Stimulated activated CD4-positive, alpha-beta T cell treated with anti-CD3 and anti-CD28 coated beads, TNF-alpha, amount 100 ng/mL, for 4 hours (primary cell): Measurements from ENCODE around the gene TCF4.

ENCODE experiments used
- DNase-seq, 3 experiments: peaks; one replicate each; pipeline ENCODE4 v3.0.0-alpha.2; 2020; ENCODE audit warnings: low read depth in 3 of 3

Gene TCF4

DNA sequence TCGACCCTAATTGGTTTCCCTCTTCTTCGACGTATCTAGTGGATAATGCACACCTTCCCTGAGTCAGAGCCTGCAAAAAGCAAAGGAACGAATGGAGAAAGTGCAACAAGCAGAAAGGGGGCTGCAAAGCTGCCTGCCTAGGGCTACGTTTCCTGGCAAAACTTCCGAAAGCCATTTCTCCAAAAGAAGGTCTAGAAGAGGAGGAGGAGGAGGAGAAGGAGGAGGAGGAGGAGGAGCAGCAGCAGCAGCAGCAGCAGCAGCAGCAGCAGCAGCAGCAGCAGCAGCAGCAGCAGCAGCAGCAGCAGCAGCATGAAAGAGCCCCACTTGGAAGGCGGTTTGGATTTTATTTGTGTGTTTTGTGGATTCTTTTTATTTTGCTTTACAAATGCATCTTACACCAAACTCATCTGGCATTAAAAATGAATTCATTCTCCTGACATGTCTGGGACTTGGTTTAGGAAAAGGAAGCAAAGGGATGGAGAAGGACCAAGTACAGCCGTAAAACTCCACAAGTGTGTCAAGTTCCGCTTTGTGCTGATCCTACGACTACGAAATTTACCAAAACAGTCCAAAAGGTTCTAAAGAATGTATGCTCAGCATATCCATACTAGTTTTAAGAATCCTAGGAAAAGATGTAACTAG is 2.0 kb downstream of the TCF4 start:
- no peak for DNase-seq

DNA sequence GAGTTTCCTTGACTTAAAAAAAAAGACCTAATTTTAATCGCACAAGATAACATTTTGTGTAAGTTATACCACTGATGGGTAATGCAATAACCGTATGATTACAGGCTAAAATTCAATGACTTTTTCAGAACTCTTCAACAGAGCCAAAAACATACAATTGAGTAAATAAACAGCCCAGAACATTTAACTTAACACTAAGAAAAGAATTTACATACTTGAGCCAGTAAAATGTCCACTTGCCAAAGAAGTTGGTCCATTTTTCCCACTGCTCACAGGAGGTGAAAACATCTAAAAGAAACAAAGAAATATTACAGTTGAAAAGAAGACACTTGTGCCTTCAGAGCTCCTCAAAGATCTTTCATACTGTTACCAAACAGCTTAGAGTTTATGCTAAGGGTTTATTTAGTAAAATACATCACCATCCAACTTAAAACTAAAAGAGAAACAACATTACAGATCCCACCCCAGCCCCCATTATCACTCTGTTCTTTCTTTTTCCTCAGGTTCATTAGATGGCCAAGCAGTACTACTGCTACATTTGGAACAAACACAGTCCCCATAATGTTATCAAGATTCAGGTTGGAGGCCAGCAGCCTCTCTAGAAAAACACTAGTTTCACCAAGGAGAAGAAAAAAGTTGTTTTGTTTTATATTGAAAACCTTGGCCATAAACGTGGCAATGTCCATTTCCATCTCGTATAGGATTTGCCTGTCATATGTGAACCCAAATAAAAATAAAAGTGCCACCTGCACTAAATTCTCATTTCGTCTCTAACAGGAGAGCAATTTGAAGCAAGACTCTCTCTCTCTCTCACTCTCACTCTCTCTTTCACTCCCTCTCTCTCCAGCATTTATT is 2.7 kb downstream of the TCF4 start:
- no peak for DNase-seq

DNA sequence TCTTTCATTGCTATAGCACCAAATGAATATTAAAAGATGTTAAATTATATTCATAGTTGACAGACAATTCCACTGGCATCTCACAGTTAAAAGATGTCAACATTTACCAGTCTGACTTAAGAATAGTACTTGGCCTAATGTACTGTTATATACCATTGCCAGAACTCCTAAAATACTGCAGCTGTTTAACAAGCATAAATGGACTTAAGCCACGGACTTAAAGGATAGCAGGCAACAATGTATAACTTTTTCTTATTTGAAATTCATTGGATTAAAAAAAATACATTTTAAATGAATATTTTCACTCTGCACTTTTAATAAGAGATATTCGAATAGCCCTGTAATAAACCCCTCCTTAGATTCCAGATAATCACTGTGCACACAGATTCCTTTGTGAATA is 3.8 kb downstream of the TCF4 start:
- no peak for DNase-seq

DNA sequence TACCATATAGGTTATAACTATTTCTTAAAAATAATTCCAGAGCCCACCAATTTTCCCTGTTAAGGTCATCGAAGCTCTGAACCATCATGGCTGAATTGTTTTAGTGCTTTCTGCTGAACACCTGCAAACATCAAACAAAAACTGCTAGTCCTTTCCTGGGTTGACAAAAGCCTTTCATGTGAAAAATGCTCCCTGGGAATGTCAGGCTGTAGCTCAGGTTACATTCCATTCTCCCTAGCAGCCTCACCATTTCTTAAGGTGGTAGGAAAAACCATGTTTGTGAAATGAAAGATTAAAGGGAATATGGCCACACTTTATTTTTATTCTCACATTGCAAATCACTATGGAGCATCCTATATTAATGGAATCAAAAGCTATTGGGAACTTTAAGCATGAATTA is 5.7 kb downstream of the TCF4 start:
- DNase-seq, result no peak

DNA sequence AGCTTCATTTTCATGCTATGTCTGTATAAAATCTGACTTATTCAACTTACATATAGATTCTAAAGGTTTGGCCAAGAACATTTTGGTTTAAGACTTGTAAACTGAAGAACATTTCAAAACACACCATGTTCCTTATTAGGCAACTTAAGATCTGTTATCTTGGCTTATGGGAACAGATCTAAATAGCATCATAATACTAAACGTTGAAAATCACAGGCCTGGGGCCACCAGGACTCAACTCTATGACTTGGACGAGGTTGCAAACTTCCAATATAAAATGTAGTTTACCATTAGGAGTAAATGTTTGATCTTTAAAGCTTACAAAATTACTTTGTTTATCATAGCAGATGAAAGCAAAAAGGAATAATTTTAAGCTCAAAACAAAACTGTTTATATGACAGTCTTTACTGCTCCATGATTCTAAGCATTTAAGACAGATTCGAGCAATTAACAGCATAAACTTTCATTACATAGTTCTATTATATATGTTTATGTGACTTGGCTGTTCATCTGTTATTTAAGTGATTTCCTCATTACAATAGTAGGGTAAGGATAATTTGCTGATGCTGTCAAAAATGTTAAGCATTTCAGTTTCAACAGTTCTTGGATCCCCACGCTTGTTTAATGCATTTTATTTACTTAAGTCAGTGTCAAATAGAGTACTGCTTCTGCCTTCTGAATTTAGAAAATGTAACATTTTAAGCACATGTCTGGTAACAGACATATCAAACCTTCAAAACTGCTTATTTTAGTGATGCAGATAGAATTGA is 8.3 kb downstream of the TCF4 start:
- no peak for DNase-seq

DNA sequence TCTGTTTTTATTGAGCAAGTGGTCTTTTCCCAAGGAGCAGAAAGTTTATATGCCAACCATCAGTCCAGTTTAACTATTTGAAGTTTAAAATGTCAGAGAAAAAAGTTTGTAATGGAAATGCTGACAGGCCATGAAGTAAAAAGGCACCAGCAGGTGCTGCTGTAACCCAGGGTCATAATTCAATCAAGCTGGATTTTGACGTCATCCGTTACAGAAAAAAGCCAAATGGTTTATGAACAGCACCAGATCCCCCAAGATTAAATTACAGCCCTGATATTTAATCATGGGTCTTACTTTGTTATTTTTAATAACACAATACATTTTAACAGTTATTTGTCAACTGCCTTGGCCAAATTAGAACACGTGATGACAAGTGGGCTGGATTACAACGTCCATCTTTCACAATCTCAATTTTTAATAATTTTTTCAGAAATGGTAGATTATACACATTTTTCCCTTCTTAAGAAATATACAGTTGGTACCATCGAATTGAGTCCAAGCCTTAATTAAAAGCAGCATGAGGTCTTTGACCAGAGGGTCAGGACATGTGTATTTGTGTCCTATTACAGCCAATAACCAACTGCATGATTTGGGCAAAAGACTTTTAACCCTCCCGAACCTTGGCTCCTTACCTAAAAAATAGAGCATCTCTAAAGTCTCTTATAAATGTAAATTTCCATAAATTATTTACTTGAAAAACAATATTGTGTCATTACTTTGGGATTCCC is 10.0 kb downstream of the TCF4 start:
- DNase-seq, result no peak

DNA sequence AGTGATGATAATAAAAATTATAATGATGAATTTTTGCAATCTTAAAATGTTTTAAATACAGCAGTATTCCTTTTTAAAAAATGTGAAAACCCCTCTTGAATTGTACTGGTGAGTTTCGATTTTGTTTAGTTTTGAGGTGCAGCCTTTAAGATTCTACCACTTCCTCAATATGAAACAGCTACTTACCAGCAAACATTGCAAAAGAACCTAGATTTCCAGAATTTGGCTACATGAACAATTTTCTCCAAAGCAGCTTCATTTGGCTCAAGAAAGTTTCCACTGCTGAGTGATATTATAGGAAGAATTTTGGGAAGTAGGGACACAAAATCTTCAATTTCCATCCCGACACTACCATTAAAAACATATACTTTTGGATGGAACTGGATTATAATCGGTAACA is 12.0 kb downstream of the TCF4 start:
- no peak for DNase-seq

DNA sequence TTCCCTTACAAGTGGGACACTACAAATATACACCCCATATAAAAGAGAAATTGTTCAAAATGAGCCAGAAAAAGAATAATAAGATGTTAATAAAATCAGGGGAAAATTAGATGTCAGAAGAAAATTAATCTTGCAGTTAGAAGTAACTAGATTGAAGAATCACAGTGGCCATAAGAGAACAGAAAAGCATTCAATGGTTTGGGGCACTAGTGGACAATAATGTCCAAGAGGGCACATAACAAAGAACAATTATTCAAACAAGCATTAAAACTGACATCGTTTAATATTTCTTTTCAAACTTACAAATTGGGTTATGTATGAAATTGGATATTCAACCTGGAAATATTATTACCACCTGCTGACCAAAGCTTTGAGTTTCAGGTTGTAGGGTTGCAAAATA is 12.9 kb downstream of the TCF4 start:
- no peak for DNase-seq

DNA sequence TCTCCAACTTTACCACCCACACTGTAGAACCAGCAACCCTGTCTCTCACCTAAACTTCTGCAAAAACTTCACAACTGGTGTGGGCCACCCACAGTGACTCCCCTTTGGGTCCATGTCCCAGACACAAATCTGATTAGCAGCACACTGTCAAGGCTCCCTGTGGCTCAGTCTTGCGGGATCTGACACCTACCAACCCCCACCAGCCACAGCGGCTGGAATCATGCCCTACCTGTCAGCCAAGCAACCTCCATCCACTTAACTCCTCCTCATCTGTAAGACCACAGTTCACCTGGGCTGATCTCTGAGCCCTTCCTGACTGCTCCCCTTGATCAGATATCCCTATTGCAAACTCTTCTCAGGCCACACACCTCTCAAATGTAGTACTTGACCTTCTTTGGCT is 14.6 kb downstream of the TCF4 start:
- no peak for DNase-seq

DNA sequence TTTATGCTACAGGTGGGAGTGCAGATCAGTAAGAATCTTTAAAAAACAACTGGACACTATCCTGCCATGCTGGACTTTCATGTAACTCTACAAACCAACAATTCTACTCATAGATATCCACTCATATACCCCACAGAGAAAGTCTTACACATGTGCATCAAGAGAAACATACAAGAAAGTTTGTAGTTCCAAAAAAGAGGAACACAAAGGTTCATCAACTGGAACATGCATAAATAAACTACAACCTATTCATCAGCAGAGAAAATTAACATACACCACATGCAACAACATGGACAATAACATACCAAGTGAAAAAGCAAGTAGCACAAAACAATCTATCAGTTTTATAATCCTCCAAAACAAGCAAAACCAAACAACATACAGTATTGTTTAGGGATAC is 17.0 kb downstream of the TCF4 start:
- DNase-seq, result no peak

DNA sequence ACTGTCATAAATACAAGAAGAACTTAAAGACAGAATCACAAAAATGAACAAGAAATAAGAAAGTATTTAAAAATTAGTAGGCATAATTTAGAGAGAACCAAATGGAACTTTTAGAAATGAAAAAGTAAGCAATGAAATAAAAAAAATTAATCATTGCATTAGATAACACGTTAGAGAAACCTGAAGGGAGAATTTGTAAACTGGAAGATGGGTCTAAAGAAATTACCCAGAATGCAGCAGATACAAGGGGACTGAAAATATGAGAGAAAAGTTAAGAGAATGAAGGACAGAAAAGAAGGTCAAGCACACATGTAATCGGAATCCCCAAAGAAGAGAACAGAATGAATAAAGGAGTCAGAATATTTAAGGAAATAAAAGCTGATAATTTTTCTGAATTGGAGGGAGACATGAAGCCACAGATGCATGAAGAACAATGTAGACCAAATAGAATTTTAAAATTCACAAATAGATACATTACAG is 21.5 kb downstream of the TCF4 start:
- DNase-seq, result no peak

DNA sequence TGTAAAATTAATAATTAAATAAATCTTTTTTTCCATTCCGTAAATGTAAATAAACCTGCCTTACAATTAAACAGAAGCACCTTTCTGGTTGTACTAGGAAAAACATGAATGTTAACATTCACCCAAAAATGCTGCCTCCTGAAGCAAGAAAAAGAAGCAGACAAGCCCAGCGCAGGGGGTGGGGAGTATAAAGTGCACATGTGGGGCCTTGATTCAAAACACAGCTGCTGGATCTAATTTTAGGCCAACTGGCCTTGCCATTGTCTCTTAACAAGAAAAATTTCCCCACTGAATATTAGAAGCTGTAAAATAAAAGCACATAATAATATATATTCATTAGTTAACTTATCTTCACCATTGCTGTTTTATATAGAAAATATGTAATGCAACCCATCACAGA is 28.3 kb downstream of the TCF4 start:
- no peak for DNase-seq

DNA sequence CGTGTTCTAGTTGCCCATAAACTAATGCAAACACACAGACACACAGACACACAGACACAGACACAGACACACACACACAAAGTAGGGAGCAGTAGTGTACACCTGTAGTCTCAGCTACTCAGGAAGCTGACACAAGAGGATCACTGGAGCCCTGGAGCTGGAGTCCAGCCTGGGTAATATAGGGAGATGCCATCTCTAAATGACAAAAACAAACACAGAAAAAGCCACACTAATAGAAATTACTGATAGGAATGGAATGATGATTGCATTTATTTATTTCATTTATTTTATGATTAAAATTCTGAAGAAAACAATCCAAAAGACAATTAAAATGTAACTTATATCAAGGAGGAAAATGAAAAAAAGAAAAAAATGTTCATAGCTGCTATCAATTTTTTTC is 30.8 kb downstream of the TCF4 start:
- DNase-seq, result no peak

DNA sequence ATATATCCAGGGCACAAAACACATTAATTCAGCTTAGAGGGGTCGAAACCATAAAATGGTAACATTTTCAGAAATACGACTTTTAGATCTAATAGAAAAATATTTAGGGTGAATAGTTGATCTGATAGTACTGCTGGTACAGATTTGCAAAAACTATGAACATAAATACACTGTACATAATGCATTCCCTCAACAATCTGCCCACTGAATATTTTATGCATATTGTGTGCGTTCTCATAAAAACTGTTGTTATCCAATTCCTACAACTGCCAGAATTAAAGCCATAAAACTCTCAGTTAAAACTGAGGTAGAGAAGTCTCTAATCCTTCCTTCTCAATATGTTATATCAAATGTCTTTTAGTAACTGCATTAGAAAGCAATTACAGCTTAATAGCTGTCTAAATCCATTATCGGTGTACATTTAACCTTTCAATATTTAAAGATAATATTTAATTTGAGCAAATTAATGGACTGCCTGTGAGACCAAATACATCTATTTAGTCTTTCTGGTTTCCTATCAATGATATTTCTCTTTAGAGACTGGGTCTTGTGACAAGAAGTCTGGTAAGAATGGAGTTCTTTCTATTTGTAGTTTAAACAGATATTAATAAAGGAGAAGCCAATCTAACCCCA is 32.5 kb downstream of the TCF4 start:
- DNase-seq, result no peak

DNA sequence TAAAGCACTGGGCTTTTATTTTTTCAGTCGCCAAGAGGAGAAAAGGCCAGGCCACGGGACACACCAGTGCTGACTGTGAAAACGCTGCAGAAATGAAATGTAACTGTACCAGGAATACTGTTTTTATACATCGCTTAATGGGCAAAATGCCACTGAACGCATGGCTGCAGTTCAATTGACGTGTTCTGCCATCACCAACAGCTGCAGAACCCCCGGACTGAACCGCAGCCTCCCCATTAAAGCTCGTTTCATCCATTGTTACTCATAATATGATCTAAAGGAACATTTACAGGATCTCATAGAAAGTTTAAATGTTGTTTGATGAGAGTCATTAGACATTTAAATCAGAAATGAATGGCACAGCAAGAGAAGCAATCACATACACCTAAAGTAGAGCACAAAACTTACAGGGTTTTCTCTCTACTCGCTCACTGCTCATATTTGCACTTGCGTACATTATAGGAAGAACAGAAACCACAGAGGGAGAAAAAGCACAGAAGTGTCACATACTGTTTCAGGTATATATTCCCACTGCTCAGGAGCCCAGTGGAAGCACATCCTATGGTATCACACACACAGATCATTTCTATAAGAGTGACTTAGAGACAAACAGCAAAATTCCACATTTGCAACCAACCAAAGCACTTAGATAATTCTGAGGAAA is 35.3 kb downstream of the TCF4 start:
- DNase-seq, result no peak

DNA sequence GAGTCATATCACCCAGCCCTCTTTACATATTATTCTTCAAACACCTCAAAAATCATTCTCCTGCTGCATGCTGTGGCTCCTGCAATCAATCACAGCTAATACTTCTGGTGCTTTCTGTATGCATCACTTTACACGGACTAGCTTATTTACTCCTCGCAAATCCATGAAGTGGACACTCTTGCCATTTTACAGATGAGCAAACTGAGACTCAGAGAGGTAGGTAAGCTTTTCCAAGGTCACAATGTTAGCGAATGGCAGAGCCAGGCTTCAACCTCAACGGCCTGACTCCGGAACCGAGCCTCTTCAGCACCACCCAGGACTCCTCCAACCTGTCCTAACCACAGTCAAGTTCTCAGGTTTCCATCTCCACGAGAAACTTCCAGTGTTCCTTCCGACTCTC is 36.8 kb downstream of the TCF4 start:
- no peak for DNase-seq

DNA sequence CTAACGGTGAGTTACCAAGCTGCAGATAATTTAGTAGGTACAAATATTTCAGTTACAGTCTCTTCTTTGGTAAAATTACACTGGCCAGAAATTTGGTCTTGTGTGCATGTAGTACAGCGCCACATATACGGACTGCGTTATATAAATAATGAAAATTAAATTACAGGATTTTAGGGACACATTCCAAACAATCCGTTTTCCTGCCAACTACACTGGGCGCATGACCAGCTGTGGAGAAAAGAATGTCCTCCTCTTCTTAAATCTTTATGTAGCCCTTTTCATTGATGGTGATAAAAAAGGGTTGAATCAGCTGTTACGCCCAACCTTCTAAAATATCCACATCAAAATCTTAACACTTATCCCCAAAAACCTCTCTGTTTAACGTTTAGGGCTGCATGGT is 37.5 kb downstream of the TCF4 start:
- DNase-seq, result no peak

DNA sequence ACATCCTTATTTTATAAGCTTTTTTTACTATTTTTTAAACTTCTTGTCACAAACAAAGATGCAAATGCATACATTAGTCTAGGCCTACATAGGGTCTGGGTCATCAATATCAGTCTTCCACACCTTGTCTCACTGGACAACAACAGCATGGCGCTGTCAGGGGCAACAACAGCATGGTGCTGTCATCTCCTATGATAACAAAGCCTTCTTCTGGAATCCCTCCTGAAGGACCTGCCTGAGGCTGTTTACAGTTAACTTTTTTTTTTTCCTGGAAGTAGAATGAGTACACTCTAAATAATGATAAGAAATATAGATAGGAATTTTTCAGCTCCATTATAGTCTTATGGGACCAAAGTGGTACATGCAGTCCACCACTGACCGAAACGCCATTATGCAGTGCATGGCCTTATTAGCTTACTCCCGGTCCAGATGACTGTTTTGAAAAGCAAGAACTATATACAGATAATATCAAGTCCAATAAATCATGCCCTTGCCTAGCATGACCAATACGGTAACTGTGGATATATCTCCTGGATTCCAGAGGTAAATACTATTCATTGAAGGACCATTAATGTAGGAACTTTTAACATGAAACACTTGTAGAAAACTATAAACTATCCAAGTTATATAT is 38.4 kb downstream of the TCF4 start:
- DNase-seq, result no peak

DNA sequence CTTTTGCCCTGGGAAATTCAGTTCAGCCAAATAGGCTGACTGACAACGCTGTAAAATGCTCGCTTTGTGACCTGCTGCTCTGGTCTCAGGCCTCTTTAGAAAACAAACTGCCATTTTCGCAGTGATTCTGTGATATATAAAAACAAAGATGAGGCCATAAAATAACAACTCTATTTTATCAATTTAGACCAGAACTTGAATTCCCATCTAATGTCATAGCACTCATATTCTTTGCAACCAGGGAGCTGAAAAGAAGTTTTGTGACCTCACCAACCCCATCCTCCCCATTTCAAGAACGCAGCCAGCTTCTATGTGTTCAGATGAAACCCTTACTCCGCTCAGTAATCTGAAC is 40.3 kb downstream of the TCF4 start:
- DNase-seq, result no peak

DNA sequence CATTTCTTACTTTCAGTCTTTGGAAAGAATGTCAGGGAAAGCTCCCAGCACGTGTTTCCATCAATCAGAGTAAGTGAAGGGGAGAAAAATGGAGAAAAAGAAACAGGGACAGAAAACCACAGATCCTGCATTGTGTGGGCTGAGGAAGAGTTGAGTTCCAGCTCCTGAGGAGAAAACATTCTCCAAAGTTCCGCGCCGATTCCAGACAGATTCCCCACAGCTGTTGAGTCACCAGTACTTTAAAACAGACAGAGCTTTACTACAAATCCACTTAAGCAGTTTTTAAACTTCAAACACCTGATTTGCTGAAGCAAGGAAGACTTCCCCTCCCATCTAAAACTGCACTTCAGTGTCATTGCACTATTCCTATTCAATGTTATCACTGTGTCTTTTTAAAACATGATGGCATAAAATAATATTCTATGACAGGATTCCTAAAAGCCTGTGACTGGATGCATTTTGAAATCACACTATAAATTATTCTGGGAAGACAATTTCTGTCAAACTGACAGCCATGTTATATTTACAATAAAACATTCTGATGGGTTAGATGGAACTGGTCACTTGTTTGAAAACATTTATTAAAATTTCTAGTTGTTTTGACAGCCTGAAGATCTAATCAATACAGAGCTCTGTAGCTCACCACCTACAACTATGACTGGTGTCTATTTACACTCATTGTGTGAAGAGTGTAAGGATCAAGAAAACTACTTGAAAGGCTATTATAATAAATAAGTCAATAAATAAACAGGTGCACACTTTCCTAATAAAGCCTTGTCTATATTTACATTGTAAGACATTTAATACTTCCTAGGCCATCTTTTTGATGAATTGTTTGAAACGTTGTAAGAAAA is 40.9 kb downstream of the TCF4 start:
- no peak for DNase-seq
